Activated CD4-positive, alpha-beta T cell treated with anti-CD3 and anti-CD28 coated beads for 1 hour (primary cell): ENCODE data around the gene TMEM31.
"Not testable (repeated sequence)": the region's sequence is repeated elsewhere in the genome, so short reads cannot be mapped to it uniquely, and the experiment has no call there.

Source experiments
- DNase-seq: peaks from one replicate; pipeline ENCODE4 v3.0.0-alpha.2; 2020

TMEM31 gene

GRCh38 chrX:103727115-103727514 is 16.4 kb downstream of the TMEM31 start:
- DNase-seq: no peak

GRCh38 chrX:103729015-103729414 is 18.3 kb downstream of the TMEM31 start:
- DNase-seq: no peak

DNA sequence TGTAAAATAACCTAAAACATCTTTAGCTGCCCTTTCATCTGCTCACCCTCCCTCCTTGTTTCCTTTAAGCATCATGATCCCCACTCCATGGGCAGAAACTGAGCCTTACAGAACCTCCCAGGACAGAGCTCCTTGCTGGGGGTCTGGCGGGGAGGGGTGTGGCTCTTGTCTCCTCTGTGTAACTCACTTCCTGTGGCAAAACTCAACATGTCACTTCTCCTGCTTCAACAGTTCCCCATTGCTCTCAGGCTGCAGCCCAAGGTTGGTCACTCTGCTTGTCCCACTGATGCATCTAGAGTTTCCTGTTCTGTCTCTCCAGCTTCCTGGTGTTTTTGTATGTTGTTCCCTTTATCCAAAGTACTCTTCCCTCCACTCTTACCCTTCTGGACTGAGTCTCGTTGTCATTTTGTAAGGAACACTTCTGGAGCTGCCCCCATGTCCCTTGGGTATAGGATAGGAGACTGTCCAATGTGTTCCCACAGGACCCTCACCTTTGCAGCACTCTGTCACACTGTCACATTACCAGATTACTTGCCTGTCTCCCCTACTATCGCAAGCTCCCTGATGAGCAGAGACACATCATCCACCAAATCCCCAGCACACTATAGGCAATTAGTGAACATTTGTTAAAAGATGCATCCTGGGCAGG is 19.6 kb downstream of the TMEM31 start:
- DNase-seq: no peak

DNA sequence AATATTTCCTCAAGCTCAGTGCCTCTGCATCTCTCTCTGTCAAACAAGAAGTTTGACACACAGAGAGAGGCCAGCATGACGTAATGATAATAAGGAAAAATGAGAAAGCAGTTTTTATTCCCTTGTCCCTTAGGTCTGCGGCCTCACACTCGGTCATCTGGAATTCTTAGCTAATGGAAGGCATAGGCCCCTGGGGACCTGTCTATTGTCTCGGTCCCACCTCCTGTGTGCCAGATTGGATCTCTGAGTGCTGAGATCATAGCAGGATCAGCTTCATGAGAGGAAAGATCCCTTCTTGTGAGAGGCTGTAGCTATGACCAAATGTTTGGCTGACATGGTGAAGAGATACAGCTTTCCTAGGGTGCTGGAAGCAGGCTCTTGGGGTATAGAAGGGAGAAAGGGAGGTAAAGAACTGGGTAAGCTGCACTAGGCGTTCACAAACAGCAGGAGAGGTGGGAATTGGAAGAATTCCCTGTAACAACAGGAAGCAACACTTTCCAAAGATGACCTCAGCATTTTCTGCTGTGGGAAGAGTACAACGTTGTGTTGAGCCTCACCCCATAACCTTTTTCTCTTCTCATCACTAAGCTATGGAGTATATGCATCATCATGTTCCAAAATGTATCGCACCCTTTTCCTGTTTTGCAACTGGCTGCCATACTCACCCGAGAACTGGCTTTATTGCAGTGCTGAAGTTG is 20.2 kb downstream of the TMEM31 start:
- DNase-seq: no peak

DNA sequence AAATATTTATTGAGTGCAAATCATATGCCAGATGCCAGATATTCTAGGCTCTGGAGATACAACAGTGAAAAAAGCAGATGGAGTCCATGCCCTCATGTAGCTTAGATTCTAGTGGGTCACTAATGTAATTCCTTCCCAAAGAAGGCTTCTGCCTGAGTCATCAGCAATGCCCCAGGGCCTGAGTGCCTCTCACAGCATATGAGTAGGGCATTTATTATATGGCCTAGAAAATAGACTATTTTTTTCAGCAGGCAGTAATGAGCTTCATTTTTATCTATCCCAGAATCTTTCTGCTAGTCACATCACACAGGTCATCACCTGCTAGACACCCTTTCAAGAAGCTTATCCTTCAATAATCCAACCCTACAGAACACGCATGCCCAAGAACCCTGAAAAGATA is 22.3 kb downstream of the TMEM31 start:
- no peak for DNase-seq

GRCh38 chrX:103734125-103734760 is 23.5 kb downstream of the TMEM31 start:
- no peak for DNase-seq

DNA sequence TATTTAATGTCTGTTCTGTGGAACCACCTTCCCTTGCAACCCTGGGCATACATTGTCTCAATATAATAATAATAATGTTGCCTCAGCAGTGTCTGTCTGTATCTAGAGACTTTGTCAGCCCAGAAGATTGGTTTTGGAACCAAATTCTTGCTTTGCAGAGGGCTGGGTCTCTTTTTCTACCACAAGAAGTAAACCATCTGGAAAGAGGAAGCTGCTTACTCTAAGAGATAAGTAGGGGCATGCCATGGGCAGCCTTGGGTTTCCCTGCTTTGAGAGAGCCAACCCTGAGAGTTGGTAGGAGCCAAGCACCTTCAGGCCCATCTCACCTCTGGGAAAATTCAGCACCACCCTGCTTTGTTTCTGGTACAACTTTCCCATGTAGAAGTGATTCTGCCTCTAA is 27.0 kb downstream of the TMEM31 start:
- DNase-seq: no peak

DNA sequence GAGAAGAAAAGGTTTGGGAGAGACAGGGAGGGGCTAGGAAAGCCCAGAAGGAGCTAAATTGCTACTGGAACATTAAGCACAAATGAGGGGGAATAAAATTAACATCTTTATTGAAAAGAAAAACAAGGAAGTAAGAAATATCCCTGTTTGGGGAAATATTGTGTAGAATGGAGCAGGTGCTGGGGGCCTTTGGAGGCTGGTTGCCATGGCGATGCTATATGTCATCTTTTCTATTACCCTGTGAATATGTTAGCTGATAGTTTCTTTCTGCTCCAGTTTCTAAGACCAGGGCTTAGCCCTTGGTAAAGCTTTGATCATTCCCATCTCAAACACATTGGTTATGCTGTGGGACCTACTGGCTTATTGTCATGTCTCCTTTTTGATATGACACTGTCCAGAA is 28.7 kb downstream of the TMEM31 start:
- DNase-seq: no peak

DNA sequence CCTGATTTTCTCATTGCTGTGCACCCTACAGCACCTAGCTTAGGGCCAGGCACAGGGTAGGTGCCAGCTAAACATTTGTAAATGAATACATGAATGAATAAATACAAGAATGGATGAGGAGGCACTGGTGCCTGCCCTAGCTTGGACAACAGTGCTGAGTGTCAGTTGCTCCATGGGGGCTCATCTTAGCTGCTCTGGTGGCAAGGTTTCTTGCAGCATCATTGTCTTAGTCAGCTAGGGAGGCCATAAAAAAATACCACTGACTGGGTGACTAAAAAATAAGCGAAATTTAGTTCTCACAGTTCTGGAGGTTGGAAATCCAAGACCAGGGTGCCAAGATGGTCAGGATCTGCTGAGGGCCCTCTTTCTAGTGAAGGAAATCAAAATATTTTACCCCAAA is 31.2 kb downstream of the TMEM31 start:
- DNase-seq: no peak

GRCh38 chrX:103742339-103742738 is 31.6 kb downstream of the TMEM31 start:
- no peak for DNase-seq

- no peak for DNase-seq
Measured at GRCh38 chrX:103747163-103747562, 36.5 kb downstream of the TMEM31 start.

- DNase-seq: no peak
Measured at GRCh38 chrX:103754401-103754800, 43.7 kb downstream of the TMEM31 start.

- DNase-seq: no peak
Measured at GRCh38 chrX:103756736-103757135, 46.0 kb downstream of the TMEM31 start.

- DNase-seq: no peak
Measured at GRCh38 chrX:103758555-103758954, 47.8 kb downstream of the TMEM31 start.

DNA sequence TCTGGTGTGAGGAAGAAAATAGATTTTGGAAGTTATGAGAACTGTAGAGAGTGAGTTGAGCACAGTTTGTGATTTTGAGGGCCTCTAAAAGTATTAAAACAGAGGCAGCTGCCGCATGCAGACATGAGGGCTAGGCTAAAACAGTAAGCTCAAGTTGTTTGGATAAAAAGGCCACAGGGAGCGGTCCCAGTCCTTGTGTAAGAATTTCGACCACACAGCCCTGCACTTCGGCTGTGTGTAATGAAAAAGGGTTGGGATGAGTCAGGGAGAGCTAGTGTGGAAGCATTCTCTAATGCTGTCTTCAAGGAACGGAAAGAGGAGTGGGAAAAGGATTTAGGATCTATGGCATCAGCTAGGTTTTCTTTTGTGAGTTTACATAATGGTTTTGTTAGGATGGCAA is 52.8 kb downstream of the TMEM31 start:
- not testable (repeated sequence) for DNase-seq
